Sciatic nerve (tissue), 2 donors: ENCODE data around the gene MYO3B. TPM values are rescaled to one million over a fixed set of nuclear protein-coding genes. Genes with fewer than 3 reads are reported as not detected.

Experiments
- ATAC-seq: fragments of 200-7000 bp; cut with Tn5 transposase; one replicate; pipeline ENCODE4 v1.9.1; 2020; ENCODE audit warnings: mild to moderate bottlenecking, moderate library complexity
- DNase-seq: peaks from one replicate; pipeline ENCODE4 v3.0.0-alpha.2; 2020; ENCODE audit warnings: low spot score
- intact Hi-C: fragments of 100-400 bp; cut with DNase I; formaldehyde crosslinking; loops from one replicate; pipeline ENCODE4 v1.14.2; 2022
- total RNA-seq: library from RNA; stranded (reverse); fragmentation: NEBNext Ultra II Directional; extraction: Animal tissue kit (Norgen Biotek cat#: 25700); gene quantifications from one replicate; pipeline ENCODE4 v1.2.1, GENCODE V29; 2021
- donor health status: DM: no; HTN: no; CAD: no.
- donor health status: DM: no; HTN: no; CAD: no.

MYO3B gene
- total RNA-seq, 1 donor from 2014 or later: 0.13 TPM

DNA sequence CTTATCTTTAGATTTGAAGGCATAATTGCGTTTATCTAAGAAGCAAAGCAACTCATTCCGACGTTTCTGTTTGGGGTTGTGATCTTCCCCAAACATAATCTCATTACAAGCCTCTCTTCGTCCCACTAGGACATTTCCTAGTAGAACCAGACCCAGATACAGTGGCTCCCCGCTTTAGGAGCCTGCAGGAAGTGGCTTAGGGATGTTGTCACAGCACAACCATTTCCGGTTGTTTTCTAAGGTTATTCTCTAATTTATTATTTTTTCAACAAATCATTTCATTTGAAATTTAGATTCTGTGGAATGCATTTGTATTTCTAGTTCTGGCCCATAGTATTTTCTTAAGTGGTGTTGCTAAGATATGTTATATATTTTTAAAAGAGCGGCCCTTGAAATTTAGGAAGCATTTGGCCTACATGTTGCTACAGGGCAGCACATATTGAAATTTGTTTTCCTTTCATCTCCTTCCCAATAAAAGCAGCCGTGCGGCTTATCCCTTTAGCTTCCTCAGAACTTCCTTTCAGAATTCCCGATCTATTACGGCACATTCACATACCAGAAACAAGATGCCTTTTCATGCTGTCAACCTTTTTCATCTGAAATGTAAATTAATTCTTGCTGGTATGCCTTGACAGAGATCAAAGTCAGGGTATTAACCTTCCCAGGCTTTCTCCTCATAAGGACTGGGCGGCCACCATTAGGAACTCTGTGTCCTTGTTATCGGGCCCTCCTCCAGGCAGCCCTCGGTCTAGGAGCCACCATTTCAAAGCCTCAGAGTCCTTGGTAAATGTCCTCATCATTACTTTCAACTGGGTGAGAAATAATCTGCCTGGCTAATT, 326.2 kb downstream of the MYO3B start:
- ATAC-seq: no peak
- DNase-seq: no peak
- intact Hi-C loops: no loop called here

DNA sequence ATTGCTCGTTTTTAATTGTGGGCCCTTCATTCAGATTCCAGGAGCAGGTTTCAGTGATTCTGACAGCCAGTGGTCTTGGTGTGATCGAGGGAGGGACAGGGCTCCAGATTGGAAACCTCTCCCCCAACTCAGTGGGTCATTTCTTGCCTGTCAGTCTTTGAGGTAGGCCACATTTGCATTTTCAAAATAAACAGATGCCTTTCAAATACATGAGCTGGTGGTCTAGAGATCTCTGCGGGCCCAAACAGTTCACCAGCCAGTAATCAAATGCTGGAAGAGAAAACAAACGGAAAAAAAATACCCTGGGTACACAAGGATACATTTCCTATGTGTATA, 326.8 kb downstream of the MYO3B start:
- DNase-seq (no peak), ATAC-seq (no peak)
- intact Hi-C loops: no loop called here

GRCh38 chr2:170505631-170506275, 327.8 kb downstream of the MYO3B start:
- intact Hi-C loops: no loop called here
- DNase-seq (peak; percentile 83), ATAC-seq (peak; percentile 93)

GRCh38 chr2:170509452-170510193, 331.7 kb downstream of the MYO3B start:
- intact Hi-C loops: no loop called here

GRCh38 chr2:170512266-170512665, 334.3 kb downstream of the MYO3B start:
- no peak for DNase-seq
- intact Hi-C loops: no loop called here
- no peak for ATAC-seq

More at GRCh38 chr2:170509452-170510193, 331.7 kb downstream of the MYO3B start:
- ATAC-seq (no peak), DNase-seq (no peak)

DNA sequence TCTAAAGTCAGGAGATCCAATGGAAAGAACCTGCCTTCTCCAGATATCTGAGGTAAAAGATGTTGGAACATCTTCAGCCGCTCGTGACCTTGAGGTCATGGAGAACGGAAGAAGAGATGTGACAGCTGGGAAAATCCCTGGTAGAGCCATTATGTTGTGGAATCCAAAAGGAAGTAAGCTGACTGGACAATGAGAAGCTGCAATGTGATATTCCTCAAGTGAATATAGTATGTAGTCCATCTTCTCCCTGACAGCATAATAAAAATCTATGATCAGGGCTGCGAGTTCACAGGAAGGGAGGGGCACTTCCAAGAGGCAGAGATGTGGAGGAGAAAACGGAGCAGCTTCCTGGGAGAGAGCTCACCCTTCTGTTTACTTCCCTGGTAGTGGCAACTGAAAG, 336.2 kb downstream of the MYO3B start:
- no peak for ATAC-seq
- DNase-seq: no peak
- intact Hi-C loops: no loop called here

- intact Hi-C loops: no loop called here
- DNase-seq (no peak), ATAC-seq (no peak)
Observed at GRCh38 chr2:170517538-170517937, 339.6 kb downstream of the MYO3B start.

- intact Hi-C loops: no loop called here
- ATAC-seq (no peak), DNase-seq (no peak)
Observed at GRCh38 chr2:170518911-170519310, 341.0 kb downstream of the MYO3B start.

GRCh38 chr2:170521299-170521698, 343.4 kb downstream of the MYO3B start:
- no peak for ATAC-seq
- intact Hi-C loops: no loop called here
- no peak for DNase-seq

DNA sequence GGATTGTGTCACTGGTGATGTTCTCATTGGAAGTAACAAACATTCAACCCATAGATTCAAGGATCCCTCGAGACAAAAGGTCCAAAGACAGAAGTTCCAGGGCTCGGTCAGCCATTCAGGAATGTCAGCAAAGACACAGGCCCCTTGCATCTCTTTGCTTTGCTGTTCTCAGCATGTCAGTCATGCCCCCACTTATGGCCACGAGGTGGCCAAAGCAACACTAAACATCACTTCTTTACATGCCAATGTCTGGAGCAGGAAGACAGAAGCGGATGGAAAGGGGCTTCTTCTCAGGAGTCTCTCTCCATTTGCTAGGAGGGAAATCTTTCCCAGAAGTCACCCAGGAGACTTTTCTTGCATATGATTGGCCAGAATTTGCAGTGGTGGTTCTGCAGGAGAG, 345.6 kb downstream of the MYO3B start:
- ATAC-seq: no peak
- intact Hi-C loops: no loop called here

GRCh38 chr2:170524828-170525565, 347.1 kb downstream of the MYO3B start:
- intact Hi-C loops: no loop called here
- ATAC-seq (peak; percentile 22), DNase-seq (no peak)

More for the DNA sequence above, 345.6 kb downstream of the MYO3B start:
- DNase-seq: no peak

DNA sequence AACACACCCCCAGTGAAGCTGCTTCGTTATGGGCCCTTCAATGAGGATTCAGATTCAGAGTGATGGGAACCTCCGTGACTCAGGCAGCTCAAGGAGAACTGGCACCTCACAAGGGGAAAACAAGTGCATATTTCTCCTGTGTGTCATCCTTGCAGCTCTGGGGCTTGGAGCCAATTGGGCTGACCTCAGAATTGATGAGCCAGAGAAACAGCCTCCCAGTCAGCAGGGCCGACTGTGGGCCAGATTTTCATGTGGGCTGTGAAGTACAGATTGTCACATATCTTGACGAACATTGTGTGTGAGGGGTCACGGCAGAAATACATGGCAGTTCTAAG, 347.6 kb downstream of the MYO3B start:
- intact Hi-C loops: no loop called here
- ATAC-seq: peak; percentile 95
- DNase-seq: peak; percentile 86

- DNase-seq (peak; percentile 83), ATAC-seq (peak; percentile 93)
- intact Hi-C loops: no loop called here
Observed at GRCh38 chr2:170530284-170530745, 352.4 kb downstream of the MYO3B start.

- intact Hi-C loops: no loop called here
- ATAC-seq (peak; percentile 10), DNase-seq (no peak)
Observed at GRCh38 chr2:170530803-170531564, 353.0 kb downstream of the MYO3B start.

- no peak for ATAC-seq
- intact Hi-C loops: no loop called here
Observed at GRCh38 chr2:170531876-170532275, 353.9 kb downstream of the MYO3B start.

GRCh38 chr2:170533156-170533555, 355.2 kb downstream of the MYO3B start:
- no peak for DNase-seq
- no peak for ATAC-seq
- intact Hi-C loops: no loop called here

More at GRCh38 chr2:170531876-170532275, 353.9 kb downstream of the MYO3B start:
- DNase-seq: no peak

DNA sequence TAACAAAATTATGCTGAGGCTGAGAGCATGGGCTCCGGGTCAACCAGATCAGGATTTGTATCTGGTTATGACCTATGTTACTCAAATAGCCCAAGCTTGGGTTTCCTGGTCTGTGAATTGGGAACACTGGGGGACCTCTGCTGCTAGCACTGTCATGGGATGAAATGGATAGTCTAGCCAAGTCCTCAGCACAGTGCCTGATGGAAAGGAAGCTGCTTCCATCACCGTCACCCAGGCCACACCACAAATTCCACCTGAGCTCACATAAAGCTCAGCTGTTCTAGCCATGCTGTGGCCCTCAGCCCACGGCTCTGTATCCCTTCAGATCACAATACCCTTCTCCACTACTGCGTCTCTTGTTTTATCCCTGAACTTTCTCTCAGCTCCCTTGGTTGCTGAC, 357.6 kb downstream of the MYO3B start:
- ATAC-seq: no peak
- intact Hi-C loops: no loop called here
- no peak for DNase-seq

- intact Hi-C loops: no loop called here
- no peak for DNase-seq
- ATAC-seq: no peak
Observed at GRCh38 chr2:170544817-170545216, 366.9 kb downstream of the MYO3B start.

DNA sequence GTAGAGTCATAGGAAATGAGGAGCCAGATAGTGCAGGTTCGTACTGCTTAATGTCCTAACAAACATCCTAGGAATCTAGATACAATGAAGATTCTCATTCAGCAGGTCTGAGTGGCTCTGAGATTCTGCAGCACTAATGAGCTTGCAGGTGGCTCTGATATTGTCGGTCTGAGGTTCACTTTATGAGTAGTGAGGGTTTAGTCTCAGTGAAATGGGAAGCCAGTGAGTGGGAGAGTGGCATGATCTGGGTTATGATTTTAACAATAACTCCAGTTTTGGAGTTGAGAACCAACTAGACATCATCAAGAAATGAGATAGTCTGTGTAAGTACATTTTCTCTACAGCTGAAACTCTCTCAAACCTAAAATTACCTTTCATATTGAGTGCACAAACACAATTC, 370.4 kb downstream of the MYO3B start:
- DNase-seq (no peak), ATAC-seq (no peak)
- intact Hi-C loops: no loop called here
